RPMI8226 (cell line): Measurements from ENCODE around the gene STUB1.

Experiments used
- DNase-seq: peaks from one replicate; pipeline ENCODE4 v3.0.0-alpha.2; 2015

STUB1 gene

DNA sequence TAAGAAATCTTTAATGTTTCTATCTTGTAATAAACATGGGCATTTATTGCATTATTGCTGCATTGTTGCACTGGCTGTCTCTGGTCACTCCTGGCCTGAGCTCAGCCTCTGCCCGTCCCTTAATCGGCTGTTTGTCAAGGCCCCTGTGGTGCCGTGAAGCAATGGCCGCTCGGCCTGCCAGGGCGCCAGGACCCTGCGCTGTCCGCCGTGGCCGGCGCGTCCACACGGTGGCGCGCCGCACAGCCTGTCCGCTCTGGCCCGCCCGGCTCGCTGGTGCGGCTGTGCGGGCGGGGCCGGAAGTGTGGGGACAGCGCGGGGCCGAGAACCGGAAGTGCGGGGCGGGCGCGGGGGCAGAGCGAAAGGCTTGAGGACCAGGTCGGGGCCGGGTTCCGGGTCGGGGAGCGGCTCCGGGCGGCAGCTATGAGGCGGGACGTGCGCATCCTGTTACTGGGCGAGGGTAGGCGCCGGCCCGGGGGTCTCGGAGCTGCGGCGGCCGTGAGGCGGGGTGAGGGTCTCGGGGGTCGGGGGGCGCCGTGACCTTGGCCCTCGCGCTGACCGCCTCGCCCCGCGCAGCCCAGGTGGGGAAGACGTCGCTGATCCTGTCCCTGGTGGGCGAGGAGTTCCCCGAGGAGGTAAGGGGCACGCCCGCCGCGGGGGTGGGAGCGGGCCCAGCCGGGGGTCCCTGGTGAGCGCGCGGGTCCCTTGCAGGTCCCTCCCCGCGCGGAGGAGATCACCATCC lies 12.3 kb upstream of the STUB1 start, which contains the start of gene RHOT2:
TSS of gene RHOT2 (plus strand) at position 353 of the 739 bp plus-strand sequence. CDS start at position 421, 68 bp downstream.
- DNase-seq: peak; percentile 98

GRCh38 chr16:668519-669171 lies 11.6 kb upstream of the STUB1 start:
- DNase-seq: no peak

GRCh38 chr16:669666-670065 lies 10.5 kb upstream of the STUB1 start:
- DNase-seq: no peak

GRCh38 chr16:670485-671352 lies 9.5 kb upstream of the STUB1 start:
- DNase-seq: no peak

GRCh38 chr16:671353-672131 lies 8.7 kb upstream of the STUB1 start:
- no peak for DNase-seq

- no peak for DNase-seq
These were observed 7.8 kb upstream of the STUB1 start for GRCh38 chr16:672371-672770.

DNA sequence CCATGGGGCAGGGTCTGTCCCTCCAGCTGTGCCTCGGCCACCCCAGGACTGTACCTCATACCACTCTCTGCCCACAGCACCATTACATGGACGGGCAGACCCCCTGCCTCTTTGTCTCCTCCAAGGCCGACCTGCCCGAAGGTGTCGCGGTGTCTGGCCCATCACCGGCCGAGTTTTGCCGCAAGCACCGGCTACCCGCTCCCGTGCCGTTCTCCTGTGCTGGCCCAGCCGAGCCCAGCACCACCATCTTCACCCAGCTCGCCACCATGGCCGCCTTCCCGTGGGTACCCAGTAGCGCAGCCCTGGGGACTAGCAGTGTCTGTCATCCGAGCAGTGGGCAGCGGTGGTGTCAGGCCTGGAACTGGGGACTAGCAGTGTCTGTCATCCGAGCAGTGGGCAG lies 7.4 kb upstream of the STUB1 start:
- DNase-seq: no peak

GRCh38 chr16:673399-673991 lies 6.7 kb upstream of the STUB1 start:
- DNase-seq: no peak

DNA sequence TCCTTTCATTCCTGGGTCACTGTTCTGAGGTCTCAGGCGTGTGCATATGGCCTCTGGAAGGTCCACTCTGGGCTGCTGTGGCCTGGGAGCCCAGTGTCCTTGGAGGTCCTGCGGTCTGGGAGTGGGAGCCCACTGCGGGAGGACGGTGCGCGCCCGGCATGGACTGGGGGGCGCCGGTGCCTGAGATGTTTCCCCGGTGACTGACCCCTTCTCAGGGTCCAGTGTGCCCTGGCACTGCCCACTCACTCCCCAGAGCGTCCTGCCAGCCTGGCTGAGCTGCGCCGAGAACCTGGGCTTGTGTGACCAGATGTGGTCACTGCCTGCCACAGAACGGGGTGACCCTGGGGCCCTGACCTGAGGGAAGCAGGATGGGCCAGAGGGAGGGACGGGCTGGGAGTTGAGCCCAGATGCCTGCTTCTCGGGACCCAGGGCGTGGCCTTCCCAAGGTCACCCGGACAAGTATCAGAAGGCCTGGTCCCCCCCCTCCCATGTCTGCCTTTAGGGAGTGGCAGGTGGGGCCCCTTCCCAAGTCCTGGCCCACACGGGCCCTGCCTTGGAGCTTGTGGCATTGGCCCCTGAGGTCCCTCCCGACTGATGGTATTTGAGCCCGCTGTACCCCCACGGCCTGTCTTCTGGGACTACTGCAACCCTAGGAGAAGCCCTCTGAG lies 5.9 kb upstream of the STUB1 start:
- DNase-seq: no peak

DNA sequence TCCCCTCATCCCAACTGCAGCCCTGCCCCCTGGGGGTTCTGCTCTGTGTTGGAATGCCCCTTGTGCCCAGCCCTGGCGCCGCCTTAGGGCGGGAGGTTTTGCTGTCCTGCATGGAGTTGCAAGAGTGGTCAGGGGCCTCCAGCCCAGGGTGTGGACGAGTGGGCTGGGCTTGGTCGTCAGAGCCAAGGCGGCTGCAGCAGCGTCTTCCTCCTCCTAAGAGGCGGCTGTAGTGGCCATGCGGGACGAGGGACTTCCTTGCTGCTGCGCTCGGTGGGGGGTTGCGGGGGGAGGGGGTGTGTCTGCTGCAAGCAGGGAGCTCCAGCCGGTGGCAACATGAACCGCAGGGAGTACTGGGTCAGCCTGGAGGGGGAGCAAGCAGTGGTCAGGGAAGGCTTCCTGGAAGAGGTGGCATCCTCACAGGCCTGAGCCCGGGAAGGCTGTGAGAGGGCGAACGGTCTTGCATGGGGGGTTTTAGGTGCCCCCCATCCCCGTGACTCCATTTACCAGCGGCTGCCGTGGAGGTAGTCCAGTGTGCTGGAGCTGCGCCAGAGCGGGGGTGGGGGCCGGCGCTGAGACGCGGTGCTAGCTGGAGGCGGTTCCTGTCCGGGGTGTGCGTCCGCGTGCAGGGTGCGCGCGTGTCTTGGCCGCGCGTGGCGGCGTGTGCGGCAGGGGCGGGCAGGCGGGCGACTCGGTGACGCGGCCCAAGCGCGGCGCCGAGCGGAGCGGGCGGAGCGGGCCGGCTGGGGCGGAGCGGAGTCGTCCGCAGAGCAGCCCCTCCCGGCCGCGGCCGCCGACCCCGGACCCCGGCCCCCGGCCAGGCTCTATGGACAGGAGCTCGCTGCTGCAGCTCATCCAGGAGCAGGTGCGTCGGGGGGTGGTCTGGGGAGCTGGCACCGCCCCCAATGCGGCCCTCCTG lies 5.0 kb upstream of the STUB1 start, which contains the start of gene RHBDL1:
TSS of gene RHBDL1 (plus strand) at position 704 of the 916 bp plus-strand sequence. CDS start at position 824, 120 bp downstream.
- DNase-seq: no peak

- no peak for DNase-seq
These were observed 4.2 kb upstream of the STUB1 start for GRCh38 chr16:675884-676564.

DNA sequence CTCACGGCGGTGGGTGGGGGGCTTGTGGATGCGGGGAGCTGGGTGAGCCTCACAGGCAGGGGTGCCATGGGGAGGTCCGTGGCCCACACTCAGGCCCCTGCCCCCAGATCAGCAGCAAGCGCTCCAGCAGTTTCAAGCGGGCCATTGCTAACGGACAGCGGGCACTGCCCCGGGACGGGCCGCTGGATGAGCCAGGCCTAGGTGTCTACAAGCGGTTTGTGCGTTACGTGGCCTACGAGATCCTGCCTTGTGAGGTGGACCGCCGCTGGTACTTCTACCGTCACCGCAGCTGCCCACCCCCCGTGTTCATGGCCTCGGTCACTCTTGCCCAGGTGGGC lies 3.7 kb upstream of the STUB1 start:
- DNase-seq: no peak

DNA sequence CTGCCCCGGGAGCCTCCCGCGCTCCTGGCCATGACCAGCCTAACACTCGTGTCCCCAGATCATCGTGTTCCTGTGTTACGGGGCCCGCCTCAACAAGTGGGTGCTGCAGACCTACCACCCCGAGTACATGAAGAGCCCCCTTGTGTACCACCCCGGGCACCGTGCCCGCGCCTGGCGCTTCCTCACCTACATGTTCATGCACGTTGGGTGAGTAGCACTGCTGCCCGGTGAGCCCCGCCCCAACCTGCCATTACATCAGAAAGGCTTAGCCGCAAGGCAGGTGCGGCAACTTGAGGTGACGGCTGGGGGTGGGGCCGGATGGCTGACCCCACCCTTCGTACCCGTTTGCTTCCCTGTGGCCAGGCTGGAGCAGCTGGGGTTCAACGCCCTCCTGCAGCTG lies 3.3 kb upstream of the STUB1 start:
- no peak for DNase-seq

DNA sequence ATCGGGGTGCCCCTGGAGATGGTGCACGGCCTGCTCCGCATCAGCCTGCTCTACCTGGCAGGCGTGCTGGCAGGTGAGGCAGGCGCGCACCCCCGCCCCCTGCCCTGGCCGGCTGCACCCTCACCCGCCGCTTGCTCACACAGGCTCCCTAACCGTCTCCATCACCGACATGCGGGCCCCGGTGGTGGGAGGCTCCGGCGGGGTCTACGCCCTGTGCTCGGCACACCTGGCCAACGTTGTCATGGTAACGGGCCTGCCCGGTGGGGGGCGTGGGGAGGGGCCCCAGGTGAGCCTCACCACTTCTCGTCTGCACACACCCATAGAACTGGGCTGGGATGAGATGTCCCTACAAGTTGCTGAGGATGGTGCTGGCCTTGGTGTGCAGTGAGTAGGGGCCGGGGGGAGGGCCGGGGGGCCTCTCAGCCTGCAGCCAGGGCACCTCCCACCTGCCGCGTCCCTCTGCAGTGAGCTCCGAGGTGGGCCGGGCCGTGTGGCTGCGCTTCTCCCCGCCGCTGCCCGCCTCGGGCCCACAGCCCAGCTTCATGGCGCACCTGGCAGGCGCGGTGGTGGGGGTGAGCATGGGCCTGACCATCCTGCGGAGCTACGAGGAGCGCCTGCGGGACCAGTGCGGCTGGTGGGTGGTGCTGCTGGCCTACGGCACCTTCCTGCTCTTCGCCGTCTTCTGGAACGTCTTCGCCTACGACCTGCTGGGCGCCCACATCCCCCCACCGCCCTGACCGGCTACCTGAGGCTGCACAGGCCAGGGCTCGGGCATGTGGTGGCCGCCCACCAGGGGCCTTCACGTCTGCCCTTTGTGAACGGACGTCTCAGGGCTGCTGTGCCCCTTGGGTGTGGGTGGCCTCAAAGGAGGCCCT lies 2.7 kb upstream of the STUB1 start:
- no peak for DNase-seq

DNA sequence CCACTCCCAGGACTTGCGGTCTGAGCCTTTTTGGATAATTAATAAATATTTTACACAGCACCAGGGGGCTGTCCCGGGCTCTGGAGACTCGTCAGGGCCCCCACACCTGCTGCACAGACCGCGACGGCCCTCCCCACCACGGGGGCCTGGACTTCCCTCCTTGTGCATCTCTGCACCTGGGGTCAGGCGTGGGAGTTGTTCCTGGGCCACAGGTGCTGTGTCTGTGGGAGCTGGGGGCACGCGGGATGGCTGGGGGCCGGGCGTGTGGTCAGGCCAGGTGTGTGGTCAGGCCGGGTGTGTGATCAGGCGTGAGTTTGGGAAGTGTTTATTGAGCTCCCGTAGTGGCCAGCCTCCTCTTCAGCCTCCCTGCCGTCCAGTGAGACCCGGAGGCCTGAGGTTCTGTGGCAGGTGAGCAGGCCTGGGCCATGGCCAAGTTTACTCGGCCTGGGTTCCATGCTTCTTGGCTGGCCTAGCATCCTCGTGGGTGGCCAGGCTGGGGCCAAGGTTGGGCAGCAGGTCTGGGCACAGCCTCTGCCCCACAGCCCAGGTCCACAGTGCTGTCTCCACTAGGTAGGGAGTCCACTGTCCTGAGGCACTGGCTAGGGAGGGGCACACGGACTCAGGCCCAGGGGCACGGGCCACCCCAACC lies 1.9 kb upstream of the STUB1 start:
- peak; percentile 48 for DNase-seq

GRCh38 chr16:678858-679813 lies 1.1 kb upstream of the STUB1 start:
- DNase-seq: peak; percentile 77

GRCh38 chr16:680625-680945 lies 375 bp downstream of the STUB1 start:
- no peak for DNase-seq
